ENCODE measurements around the gene BEST2.

DNA sequence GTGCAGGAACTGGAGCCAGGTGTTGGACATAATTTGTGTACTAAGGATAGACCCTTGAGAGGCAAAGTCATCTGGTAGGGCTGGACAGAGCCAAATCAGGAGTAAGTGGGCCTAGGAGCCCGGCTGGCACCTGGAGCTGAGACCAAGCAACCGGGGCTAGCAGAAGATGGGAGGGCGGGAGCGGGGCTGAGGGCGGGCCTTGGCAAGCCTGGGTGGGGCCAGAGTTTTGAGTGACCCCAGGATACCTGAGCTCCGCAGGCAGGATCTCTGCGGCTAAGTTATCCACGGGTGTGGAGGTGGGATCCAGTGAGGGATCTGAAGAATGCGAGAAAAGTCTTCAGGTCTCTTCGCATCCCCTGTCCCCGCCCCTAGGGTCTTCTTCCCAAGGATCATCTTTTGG is 15.6 kb downstream of the BEST2 start:
- TF ChIP-seq, protein P1, sequence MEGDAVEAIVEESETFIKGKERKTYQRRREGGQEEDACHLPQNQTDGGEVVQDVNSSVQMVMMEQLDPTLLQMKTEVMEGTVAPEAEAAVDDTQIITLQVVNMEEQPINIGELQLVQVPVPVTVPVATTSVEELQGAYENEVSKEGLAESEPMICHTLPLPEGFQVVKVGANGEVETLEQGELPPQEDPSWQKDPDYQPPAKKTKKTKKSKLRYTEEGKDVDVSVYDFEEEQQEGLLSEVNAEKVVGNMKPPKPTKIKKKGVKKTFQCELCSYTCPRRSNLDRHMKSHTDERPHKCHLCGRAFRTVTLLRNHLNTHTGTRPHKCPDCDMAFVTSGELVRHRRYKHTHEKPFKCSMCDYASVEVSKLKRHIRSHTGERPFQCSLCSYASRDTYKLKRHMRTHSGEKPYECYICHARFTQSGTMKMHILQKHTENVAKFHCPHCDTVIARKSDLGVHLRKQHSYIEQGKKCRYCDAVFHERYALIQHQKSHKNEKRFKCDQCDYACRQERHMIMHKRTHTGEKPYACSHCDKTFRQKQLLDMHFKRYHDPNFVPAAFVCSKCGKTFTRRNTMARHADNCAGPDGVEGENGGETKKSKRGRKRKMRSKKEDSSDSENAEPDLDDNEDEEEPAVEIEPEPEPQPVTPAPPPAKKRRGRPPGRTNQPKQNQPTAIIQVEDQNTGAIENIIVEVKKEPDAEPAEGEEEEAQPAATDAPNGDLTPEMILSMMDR (IDR thresholded peaks at IDR 0.05): no peak
- TF ChIP-seq POLR2A (IDR thresholded peaks at IDR 0.05): no peak
